Upper lobe of right lung (tissue), 1 donor: ENCODE measurements around the gene MBLAC1. TPM values are rescaled to one million over a fixed set of nuclear protein-coding genes. Genes with fewer than 3 reads are reported as not detected.

Experiments used
- ATAC-seq: fragments of 200-7000 bp; cut with Tn5 transposase; one replicate; pipeline ENCODE4 v1.9.1; 2020; ENCODE audit warnings: mild to moderate bottlenecking, moderate library complexity
- DNase-seq: peaks from one replicate; pipeline ENCODE4 v3.0.0-alpha.2; 2020
- H3K27ac ChIP-seq: fragments of 200-600 bp; one replicate; pipeline ENCODE4 v1.8.0; 2022
- H3K27me3 ChIP-seq: fragments of 200-600 bp; one replicate; pipeline ENCODE4 v1.8.0; 2022; ENCODE audit warnings: mild to moderate bottlenecking
- H3K36me3 ChIP-seq: fragments of 200-600 bp; one replicate; pipeline ENCODE4 v1.8.0; 2022
- H3K4me1 ChIP-seq: fragments of 200-600 bp; one replicate; pipeline ENCODE4 v1.8.0; 2022
- H3K4me3 ChIP-seq: fragments of 200-600 bp; one replicate; pipeline ENCODE4 v1.8.0; 2022; ENCODE audit warnings: mild to moderate bottlenecking
- H3K9me3 ChIP-seq: fragments of 200-600 bp; one replicate; pipeline ENCODE4 v1.8.0; 2022
- intact Hi-C: fragments of 100-400 bp; cut with DNase I; formaldehyde crosslinking; loops from one replicate; pipeline ENCODE4 v1.11.0; 2022
- total RNA-seq: library from RNA; stranded (reverse); fragmentation: NEBNext Ultra II Directional; extraction: Animal tissue kit (Norgen Biotek cat#: 25700); gene quantifications from one replicate; pipeline ENCODE4 v1.2.1, GENCODE V29; 2021
- TF ChIP-seq, protein P1 (sequence below): fragments of 200-600 bp; IDR thresholded peaks from one replicate; pipeline ENCODE4 v1.8.0; 2022; ENCODE audit warnings: antibody characterized with exemption
- donor health status: DM: no; HTN: yes; CAD: no; lungs with severe emphysema.

MBLAC1 gene
- total RNA-seq, 1 donor from 2014 or later, result 3.0 TPM

DNA sequence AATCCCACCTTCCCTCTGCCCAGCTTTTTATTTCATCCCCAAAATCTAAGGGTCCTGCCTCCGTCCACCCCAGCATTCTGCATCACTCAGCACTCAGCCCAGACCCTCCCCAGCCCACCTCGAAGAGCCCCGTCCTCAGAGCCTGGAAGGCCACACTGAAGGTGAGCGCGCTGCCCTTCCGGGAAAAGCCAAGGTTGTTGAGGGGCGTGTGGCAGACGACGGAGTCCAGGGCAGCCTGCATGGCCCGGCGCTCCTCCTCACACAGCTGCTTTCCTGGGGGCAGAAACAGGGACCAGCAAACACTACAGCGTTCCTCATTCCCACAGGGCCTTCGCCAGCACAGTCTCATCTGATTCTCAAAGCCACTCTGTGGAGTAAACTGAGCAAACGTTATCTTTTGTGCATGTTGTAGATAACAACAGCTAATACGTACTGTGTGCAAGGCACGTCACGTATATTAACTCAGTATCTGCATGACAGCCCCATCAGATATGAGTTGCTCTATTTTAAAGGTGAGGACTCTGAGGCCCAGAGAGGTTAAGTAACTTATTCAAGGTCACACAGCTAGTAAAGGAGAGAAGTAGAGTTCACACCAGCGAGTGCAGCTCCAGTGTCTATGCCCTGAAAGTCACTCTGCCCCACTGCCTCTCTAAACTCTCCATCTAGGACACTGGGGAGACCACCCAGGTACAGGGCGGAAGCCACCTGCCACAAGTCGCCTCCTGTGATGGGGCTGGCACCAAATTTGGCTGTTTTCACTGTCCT lies 29.0 kb downstream of the MBLAC1 start:
- Histone ChIP-seq H3K4me1 (peaks cover 16% of the 10 kb centered on the region), H3K27ac (no peak overlapping the region), H3K27me3 (no peaks in the 10 kb centered on the region), H3K9me3 (no peaks in the 10 kb centered on the region), H3K36me3 (peaks cover 25% of the 10 kb centered on the region), H3K4me3 (no peak overlapping the region)
- TF ChIP-seq, protein P1, sequence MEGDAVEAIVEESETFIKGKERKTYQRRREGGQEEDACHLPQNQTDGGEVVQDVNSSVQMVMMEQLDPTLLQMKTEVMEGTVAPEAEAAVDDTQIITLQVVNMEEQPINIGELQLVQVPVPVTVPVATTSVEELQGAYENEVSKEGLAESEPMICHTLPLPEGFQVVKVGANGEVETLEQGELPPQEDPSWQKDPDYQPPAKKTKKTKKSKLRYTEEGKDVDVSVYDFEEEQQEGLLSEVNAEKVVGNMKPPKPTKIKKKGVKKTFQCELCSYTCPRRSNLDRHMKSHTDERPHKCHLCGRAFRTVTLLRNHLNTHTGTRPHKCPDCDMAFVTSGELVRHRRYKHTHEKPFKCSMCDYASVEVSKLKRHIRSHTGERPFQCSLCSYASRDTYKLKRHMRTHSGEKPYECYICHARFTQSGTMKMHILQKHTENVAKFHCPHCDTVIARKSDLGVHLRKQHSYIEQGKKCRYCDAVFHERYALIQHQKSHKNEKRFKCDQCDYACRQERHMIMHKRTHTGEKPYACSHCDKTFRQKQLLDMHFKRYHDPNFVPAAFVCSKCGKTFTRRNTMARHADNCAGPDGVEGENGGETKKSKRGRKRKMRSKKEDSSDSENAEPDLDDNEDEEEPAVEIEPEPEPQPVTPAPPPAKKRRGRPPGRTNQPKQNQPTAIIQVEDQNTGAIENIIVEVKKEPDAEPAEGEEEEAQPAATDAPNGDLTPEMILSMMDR, result no peak
- no peak for DNase-seq
- intact Hi-C loops, result no loop called here
- no peak for ATAC-seq

DNA sequence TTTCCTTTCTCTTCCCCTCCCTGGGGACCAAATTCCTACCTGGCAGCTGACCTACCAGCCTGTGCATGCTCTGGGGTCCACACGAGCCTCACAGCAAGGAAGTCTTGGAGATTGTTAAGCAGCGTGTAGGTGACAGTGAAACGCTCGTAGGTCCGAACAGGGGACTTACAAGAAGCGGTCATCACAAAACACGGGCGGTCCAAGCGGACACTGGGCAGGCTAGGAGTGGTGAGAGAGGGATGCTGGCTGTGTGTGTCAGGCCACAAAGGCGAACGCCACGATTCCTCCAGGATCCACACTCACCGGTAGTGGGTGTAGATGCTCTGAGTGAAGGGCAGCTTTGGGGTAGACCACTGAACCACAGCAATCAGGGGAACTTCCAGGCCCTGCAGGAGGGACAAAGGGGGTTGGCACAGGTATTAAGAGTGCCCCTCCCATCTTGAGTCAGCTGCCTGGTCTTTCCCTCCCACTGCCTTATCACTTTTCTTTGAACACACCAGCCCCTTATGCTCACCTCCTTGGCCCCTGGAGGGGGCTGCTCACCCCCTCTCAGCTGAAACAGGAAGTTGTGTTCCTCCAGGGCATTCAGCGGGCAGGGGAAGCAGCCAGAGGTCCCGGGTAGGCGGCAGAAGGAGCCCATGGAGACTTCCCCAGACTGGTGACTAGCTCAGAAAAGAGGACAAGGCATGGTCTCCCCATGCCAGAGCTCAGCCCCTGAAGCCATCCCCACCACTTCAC lies 29.7 kb downstream of the MBLAC1 start:
- intact Hi-C loops, result no loop called here
- Histone ChIP-seq H3K4me3 (no peak overlapping the region), H3K36me3 (peaks cover 25% of the 10 kb centered on the region), H3K4me1 (peaks cover 16% of the 10 kb centered on the region), H3K27ac (no peak overlapping the region), H3K9me3 (no peaks in the 10 kb centered on the region), H3K27me3 (no peaks in the 10 kb centered on the region)
- ATAC-seq (no peak), DNase-seq (no peak)
- TF ChIP-seq, protein P1, result no peak

DNA sequence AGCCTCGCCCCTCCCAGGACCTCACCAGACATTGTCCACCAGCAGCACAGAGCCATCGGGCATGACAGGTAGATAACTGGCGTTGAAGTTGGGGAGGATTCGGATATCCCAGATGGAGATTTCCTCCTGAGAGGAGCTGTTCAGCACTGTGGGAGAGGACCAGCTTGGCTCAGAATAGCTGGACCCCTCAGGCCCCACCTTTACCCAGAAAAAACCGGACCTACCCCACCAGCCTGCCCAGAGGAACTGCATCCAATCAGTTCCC lies 30.2 kb downstream of the MBLAC1 start:
- DNase-seq (no peak), ATAC-seq (no peak)
- Histone ChIP-seq H3K27me3 (no peaks in the 10 kb centered on the region), H3K4me3 (no peak overlapping the region), H3K36me3 (peaks cover 25% of the 10 kb centered on the region), H3K27ac (peak overlapping the region; percentile 85), H3K9me3 (no peaks in the 10 kb centered on the region), H3K4me1 (peaks cover 16% of the 10 kb centered on the region)
- intact Hi-C loops, result no loop called here
- TF ChIP-seq, protein P1, result no peak

DNA sequence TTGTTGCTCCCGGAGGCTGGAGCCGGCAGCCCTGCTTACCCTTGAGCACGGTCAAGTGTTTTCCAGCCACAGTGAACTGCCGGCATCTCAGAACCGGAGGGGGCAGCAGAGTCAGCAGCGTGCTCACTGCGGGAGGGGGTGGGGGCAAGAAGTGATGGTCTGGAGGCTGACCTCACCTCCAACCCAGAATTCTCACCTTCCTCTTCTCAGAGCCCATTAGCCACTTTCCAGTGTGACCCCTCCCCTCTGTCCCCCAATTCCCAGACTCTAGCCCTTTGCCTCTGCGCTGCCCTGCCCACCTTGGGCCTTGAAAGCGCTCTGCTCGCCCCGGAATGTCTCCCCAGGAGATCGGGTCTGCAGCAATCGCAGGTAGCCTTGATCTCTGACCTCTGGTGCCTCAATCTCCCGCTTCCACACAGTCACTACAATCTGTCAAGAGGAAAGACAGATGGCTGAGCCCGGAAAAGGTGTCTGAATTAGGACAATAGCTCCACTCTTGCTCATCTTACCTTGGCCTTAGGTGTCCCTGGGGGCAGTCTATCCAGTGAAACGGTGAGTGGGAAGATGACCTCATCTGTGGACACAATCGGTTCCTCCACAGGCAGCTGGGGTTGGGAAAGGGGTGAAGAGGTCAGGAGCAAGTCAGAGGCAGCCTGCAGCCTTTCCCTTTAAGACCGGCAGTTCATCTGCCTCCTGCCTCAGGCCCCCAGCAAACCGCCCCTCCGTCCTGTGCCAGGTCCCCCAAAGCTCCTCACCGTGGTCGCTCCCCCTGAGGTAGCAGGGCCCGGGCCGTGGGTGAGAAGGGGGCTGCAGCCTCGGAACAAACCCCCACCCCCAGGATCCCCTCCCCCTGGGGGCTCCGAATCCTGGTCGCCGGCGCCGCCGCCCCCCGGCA lies 30.8 kb downstream of the MBLAC1 start:
- no peaks in the 10 kb centered on the region for H3K27me3 ChIP-seq
- no peaks in the 10 kb centered on the region for H3K9me3 ChIP-seq
- no peak for DNase-seq
- TF ChIP-seq, protein P1, result no peak
- peak overlapping the region; percentile 98 for H3K4me3 ChIP-seq
- peaks cover 25% of the 10 kb centered on the region for H3K36me3 ChIP-seq
- peaks cover 16% of the 10 kb centered on the region for H3K4me1 ChIP-seq
- peak; percentile 62 for ATAC-seq
- intact Hi-C loops, result no loop called here
- peak overlapping the region; percentile 85 for H3K27ac ChIP-seq

DNA sequence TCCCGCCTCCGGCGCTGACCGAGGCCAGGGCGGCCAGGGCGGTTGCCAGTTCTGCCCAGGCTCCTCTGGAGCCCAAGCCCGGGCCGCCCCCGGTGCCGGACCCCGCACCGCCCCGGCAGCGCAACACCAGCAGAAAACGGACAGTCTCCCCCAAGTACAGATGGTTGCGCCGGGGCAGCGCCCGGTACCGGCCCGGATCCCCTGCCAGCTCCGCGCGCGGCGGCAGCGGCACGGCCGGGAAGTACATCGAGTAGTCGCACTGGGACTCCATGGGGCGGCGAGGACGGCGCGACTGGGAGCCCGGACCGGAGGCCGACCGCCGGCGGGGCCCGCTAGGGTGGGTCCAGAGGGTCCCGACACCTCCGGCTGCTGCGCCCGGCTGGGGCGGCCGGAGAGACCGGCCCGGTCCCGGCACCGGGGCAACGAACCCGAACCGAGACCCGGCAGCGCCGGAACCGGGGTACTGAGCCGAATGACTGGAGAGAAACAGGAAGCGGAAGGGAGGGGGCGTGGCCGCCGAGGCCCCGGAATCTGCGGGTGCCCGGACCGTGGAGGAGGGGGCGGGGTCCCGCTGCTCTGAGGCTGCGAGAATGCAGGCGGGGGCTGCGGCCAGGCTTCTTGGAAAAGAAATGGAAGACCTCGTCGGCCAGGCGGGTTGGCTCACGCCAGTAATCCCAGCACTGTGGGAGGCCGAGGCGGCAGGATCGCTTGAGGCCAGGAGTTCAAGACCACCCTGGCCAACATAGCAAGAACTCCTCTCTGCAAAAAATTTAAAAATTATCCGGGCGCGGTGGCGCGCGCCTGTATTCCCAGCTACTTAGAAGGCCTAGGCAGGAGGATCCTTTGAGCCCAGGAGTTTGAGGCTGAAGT lies 31.7 kb downstream of the MBLAC1 start, which contains the start of gene TRAPPC14:
Gene TRAPPC14, minus strand, starts transcription at position 495 of the 870 bp plus-strand sequence. Its CDS starts 224 bp downstream, at position 271.
- ATAC-seq (peak; percentile 94), DNase-seq (peak; percentile 97)
- no peaks in the 10 kb centered on the region for H3K27me3 ChIP-seq
- H3K36me3 ChIP-seq, result peaks cover 25% of the 10 kb centered on the region
- H3K4me3 ChIP-seq, result peak within 1 kb of the TSS; percentile 98
- no peaks in the 10 kb centered on the region for H3K9me3 ChIP-seq
- intact Hi-C loops, result no loop called here
- peaks cover 15% of the 10 kb centered on the region for H3K4me1 ChIP-seq
- peak within 1 kb of the TSS; percentile 85 for H3K27ac ChIP-seq
- TF ChIP-seq, protein P1, result no peak
